Measurements from ENCODE around the gene ERGIC1.

Gene ERGIC1

DNA sequence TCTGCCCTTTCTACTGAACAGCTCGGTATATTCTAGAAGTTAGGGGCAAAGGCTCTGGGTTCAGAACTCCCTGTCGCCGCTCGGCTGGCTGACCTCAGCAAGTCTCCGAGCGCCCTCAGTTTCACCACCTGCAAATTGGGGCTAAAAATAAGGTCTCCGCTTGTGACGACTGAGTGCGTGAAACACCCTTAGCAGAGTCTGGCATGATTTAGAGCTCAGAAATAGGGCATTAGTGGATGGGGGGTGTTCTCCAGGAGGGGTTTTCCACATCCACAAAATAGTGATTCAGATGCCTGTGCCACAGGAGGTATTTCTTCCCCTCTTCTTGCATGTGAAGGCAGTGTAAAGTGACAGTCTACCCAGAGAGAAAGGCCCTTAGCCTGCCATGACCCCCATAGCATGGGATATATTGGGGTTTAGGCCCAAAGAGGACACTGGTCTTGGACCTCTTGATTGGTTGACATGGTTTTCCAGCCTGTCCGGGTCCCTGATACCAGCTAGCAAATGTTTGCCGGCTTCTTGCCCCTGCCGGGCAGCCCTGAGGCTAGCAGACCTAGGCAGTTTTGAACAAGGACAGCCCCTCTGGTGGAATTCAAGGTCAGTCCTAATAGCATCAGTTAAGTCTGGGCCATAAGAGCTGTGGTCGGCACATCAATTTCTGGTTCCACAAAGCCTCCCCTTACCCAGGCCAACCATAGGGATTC, 1.4 kb downstream of the ERGIC1 start:
- TF ChIP-seq, protein P1, sequence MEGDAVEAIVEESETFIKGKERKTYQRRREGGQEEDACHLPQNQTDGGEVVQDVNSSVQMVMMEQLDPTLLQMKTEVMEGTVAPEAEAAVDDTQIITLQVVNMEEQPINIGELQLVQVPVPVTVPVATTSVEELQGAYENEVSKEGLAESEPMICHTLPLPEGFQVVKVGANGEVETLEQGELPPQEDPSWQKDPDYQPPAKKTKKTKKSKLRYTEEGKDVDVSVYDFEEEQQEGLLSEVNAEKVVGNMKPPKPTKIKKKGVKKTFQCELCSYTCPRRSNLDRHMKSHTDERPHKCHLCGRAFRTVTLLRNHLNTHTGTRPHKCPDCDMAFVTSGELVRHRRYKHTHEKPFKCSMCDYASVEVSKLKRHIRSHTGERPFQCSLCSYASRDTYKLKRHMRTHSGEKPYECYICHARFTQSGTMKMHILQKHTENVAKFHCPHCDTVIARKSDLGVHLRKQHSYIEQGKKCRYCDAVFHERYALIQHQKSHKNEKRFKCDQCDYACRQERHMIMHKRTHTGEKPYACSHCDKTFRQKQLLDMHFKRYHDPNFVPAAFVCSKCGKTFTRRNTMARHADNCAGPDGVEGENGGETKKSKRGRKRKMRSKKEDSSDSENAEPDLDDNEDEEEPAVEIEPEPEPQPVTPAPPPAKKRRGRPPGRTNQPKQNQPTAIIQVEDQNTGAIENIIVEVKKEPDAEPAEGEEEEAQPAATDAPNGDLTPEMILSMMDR (IDR thresholded peaks at IDR 0.05), result no peak

- TF ChIP-seq, protein P1 (IDR thresholded peaks at IDR 0.05), result no peak
Observed at GRCh38 chr5:172835994-172836356, 1.9 kb downstream of the ERGIC1 start.

DNA sequence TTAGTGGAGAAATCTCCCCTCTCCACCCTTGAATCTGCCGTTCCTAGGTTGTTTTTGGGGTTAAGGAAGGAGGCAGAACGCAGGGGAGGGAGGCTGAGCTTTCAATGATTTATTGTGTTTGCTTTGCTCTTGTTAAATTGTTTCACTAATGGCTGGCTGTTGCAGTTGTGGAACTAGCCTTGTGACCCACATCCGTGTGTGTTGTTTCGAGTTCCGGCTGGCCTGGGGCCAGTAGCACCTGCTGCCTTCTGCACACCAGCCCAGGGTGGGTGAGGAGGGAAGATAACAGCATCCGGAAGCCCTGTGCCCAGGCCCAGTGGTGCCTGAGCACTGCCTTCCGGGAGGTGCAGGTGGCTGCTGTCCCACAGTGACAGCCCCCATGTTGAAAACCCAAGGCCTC, 3.6 kb downstream of the ERGIC1 start:
- TF ChIP-seq, protein P1 (IDR thresholded peaks at IDR 0.05), result no peak

DNA sequence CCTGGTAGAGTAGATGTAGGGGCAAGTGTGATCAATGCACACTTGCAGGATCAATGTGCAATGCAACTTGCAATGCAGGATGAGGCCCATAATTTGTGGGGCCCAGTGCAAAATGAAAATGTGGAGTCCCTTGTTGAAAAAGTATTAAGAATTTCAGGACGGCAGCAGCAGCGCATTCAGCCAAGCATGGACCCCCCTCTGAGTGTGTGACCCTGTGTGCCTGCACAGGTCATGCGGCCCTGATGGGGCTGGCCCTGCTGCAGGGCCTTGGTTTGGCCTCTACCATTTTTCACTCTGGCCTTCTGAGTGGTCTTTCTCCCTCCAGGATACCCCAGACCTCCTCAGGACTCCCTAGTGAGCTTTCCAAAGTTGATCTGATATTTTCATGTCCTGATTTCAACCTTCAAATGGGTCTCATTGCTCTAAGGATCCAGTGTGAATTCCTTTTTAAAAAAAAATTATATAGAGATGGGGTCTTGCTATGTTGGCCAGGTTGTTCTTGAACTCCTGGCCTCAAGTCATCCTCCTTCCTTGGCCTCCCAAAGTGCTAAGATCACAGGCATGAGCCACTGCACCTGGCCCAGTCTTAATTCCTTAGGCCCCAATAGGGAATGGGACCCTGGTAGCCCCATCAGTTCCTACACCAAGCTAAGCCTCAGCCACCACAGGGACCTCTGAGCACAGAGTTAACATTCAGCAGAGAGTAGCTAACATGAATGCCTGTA, 4.3 kb downstream of the ERGIC1 start:
- TF ChIP-seq, protein P1 (IDR thresholded peaks at IDR 0.05), result no peak

- TF ChIP-seq, protein P1 (IDR thresholded peaks at IDR 0.05), result no peak
Observed at GRCh38 chr5:172839669-172840431, 5.8 kb downstream of the ERGIC1 start.

GRCh38 chr5:172840432-172841154, 6.5 kb downstream of the ERGIC1 start:
- TF ChIP-seq, protein P1 (IDR thresholded peaks at IDR 0.05), result no peak

GRCh38 chr5:172841256-172841655, 7.2 kb downstream of the ERGIC1 start:
- TF ChIP-seq, protein P1 (IDR thresholded peaks at IDR 0.05), result no peak
